HT1080 (cell line): ENCODE results near the gene DENND1A. TPM values are rescaled to one million over a fixed set of nuclear protein-coding genes. Genes with fewer than 3 reads are reported as not detected.
A peak's percentile ranks its signal among the peaks of the same experiment; 100 is the strongest.
"Not testable (repeated sequence)": the region's sequence is repeated elsewhere in the genome, so short reads cannot be mapped to it uniquely, and the experiment has no call there.

Experiments
- DNase-seq: peaks from one replicate; pipeline ENCODE4 v3.0.0-alpha.2; 2015; ENCODE audit warnings: low read depth
- total RNA-seq: library from RNA; depleted of rRNA; stranded (reverse); fragments of >200 nt; shearing (Covaris generic); gene quantifications from 2 replicates; pipeline ENCODE4 v1.2.3, GENCODE V29; 2014

Gene DENND1A
- total RNA-seq, 1 experiment from 2014 or later, result 33.6 TPM

DNA sequence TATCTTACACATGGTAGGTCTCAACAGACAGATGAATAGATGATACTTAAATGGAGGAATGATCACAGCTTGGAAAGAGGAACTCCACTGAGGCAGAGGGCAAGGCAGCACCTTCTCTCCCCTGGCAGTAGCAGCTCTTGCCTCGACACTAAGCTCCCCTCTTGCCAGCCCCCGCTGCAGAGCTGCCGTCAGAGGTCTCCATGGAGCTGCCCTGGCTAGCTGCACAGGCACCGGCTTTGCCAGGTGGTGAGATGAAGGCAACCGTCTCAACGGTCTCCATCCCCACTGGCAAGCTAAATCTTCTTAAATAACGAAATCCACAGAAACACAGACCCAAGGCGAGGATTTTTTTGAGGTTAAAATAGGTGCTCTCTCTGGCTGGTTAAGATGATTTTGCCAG lies 492.7 kb downstream of the DENND1A start:
- no peak for DNase-seq

DNA sequence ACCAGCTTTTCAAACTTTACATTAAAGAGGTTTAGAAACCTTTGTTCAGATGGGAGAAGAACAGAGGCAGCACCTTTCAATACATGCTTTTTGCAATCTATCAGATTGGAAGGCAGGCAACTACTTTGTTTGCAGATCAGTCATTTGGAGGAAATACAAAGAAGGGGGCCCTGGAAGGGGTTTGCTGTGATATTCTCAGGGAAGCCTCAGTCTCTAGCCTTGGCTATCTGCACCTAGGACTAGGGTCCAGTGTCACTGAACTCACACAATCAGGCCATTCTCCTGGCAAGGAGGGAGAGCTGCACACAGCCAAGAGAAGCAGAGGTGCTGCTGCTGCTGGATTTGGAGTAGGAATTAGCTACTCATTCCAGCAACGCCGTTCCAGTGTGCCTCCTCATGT lies 494.5 kb downstream of the DENND1A start:
- no peak for DNase-seq

DNA sequence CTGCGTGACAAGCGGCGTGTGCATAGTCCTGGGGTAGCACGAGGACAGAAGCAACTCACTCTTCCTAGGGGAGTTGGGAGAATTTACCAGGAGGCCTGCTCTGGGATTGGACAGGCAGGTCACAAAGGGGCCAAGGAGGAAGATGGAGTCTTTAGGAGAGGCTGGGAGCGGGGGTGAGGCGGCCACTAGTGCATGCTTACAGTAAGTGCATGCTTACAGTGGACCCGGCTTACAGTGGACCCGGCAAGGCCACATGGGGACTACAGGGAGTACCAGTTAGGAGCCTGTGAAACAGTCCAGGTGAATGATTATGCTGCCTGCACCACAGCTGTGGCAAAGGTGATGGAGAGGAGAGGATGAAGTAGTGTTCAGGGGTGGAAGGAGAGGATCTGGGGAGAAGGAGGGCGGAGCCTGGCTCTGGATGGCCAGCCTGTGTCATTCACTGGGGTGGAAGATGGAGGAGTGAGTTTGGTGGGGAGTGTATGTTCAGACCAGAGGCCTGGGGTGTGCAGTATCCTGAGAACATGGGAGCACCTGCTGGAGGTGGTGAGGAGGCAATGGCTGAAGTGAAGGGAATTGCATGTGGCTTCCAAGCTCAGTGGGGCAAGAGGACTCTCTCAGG lies 495.2 kb downstream of the DENND1A start:
- DNase-seq, result peak; percentile 20

DNA sequence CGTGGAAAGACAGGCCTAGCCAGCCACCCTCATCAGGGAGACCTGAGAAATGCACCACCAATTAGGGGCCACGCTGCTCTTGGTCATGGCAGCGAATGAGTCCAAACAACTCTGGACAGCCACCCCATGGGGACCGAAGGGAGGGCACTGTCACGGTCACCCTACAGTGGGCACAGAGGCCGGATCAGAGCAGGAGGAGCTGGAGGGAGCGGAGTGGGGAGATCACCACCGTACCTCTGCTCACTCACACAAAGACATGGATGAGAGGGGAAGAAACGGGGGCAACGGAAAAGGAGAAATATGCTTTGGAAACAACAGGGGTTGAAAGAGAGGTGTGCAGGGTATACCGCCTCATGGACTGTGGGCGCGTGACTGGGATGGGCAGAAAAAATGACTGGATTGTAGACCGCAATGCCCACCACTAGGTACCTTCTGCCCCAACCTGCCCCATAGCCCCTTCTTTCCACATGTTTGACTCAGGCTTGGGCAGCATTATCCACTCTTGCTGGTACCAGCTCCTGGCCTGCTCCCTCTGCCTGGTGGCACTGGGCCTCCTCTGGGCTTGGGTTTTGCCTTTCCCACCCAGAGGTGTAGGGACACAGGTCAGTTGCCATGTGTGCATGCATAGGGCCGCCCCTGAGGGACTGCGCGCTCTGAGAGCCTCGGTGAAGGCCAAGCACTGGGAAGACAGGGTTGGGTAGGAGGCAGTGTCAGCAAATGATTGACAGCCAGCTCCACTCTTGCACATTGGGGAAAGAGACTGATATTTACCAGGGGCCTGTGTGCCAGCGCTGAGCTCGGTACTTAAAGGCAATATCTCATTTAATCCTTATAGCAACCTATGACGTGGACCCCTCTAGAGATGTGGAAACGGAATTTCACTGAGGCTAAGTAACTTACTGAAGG lies 497.3 kb downstream of the DENND1A start:
- no peak for DNase-seq

DNA sequence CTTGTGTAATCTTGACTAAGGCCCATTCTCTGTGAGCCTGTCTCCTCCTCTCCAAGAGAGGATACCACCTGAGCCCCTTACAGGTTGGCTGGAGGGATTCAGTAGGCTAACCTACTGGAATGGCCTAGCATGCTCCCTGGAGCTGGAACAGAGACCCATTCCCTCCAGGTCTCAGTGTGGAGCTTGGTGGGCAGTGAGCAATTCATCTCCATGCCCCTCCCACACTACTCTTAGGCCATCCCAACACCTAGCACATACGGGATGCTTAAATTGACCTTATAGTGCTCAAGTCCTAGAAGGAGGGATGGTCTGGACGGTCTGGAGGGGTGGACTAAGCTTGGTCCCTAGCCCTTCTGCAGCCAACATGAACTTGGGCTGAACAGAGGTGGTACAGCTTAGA lies 498.3 kb downstream of the DENND1A start:
- DNase-seq, result no peak

DNA sequence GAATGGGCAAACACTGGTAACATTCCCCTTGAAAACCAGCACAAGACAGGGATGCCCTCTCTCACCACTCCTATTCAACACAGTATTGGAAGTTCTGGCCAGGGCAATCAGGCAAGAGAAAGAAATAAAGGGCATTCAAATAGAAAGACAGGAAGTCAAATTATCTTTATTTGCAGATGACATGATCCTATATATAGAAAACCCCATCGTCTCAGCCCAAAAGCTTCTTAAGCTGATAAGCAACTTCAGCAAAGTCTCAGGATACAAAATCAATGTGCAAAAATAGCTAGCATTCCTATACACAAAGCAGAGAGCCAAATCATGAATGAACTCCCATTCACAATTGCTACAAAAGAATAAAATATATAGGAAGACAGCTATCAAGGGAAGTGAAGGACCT lies 501.5 kb downstream of the DENND1A start:
- not testable (repeated sequence) for DNase-seq

DNA sequence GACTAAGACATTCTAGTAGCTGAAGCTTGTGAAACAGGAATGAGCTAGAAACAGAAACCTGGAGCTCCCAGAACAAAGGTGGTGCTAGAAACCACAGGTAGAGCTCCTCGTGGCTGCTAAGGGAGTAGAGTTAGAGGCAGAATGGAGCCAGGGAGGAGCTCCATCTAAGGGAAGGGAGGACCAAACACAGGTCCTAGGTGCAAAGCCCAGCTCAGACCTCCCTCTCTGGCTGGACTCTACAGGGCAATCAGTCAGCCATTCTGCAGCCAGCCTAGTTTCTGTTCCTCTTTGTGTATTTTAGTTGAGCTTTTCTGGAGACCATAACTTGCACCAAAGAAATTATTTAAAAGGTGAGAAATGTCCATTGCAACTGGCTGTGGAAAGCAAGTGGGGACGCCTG lies 503.5 kb downstream of the DENND1A start:
- no peak for DNase-seq

DNA sequence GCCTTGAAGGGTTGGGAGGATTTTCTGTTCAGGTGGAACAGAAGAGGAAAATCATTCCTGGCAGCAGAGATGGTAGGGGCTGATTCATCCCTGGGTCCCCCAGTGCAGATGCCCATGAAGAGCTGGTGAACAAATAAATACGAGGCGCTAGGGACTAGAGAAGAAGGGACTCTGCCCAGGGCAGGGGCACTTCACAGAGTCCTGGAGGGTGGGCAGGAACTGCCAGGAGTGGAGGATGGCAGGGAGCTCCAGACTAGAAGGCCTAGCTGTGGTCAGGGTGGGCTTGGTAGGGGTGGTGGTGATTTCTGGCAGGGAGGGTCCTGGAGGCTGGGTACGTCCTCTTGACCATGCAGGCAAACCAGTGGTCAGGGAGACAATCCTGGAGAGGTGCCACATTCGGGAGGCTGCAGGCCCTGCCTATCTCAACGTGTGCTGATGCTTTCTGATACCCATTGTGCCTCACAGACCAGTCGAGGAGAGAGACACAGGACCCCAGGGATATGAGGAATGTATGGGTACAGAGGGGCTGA lies 504.0 kb downstream of the DENND1A start:
- DNase-seq, result no peak

DNA sequence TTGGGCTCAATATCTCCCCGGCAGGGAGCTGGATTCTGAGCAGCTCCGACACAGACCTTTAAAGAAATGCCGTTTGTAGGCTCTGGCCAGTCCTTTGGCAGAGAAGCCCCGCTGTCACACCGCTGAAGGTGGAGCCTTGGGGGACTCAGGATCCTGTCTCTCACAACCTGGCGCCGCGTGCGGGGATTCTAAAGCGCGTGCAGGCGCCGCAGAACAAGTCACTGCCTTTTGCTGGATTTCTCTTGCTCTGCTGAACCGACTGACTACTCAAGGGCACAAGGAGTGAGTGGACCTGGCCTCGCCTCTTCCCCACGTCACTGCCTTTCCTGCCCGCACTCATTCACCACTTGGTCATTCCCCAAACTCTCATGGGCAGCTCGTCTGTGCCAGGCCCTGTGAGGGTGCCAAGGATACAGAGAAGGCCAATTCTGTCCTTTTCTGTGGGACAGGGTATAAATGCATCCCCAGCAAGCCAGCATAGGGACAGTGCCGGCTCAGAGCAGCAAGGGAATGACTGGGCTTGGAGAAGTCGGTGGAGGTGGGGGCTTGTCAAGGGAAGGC lies 504.6 kb downstream of the DENND1A start:
- DNase-seq, result no peak

DNA sequence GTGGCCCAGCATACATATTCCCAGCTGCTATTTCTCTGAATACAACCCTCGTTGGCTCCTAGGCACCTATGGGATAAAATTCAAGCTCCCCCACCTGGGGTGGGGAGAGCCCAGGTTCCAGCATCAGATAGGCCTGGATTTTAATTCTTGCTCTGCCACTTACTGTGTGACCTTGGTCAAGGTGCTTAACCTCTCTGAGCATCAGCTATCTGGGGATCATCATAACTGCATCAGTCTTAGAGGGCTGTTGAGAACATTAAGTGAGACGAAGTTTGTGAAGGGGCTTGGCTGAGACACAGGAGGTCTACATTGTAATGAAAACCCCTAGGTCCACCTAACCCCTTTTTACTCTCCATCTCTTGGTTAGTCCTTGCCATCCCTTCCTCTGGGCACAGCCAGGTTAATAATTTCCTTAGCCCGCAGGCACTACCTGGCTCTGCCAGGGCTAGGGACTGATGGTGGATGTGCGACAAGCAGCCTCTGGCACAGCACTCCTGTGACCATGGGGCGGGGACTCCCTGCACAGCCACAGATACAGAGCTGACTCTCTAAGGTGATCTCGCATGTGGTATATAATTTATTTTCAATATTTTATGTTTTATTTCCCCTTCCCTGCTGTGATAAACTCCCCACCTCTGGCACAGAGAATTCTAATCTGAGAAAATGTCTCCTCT lies 505.2 kb downstream of the DENND1A start:
- no peak for DNase-seq

DNA sequence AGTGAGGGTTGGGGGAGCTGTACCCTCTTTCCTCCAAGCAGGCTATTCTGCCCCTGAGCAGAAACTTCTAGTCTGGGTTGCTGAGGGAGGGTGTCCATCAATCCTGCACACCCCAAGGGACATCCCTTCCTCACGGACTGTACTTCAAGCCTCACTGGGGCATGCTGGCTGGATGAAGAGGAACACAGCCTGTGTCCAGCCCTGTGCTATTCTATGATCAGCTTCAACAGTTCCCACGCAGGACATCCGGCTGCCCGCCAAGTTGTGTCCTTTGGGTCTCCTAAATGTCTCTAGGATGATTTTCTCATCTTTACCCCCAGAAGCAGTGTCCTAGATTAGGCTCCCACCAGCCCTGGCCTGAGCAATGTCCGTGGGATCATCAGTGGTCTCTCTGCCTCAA lies 505.8 kb downstream of the DENND1A start:
- DNase-seq, result no peak

DNA sequence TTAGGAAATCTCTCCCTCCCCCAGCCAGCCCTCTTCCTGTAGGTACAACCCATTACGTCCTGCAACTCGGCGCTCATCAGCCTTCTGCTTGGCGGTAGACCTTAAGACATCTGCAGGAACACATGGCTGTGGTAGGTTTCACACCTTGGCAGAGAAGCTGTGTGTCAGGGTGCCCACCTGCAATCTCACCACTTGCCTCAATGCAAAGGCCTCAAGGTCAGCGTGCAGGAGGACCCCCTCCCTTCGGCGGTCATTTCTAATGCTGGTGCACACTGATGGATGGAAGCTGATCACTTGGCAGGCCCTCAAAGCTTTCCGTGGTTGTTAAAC lies 506.6 kb downstream of the DENND1A start:
- DNase-seq, result no peak

DNA sequence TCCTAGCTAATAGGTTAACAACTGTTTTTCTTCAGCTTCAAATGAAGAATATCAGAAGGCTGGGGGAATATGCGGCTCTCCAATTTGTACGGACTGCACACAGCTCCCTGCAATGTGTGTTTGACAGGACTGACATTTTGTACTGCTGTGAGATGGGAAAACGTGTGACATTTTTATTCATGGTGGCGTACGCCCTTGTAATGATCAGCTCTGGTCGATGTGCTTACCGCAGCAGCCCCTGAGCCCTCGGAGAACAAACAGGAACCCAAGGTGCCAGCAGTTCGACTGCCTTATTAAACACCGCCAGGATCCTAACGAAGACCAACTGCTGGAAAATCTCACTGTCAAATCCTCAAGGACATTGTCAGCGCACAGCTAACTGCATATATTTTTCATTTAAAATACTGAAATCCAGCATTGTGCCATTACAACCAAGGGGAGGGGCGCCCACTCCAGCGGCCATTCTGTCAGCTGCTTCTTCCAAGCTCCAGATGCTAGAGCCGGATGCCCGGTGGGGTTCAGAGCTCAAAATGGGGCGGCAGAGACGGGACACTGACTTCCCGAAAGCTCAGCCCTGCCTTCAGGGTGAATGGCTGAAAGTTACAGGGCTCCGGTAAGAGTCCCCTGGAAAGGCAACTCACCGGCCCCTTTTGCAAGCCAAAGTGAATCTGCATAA lies 507.2 kb downstream of the DENND1A start:
- DNase-seq, result no peak

DNA sequence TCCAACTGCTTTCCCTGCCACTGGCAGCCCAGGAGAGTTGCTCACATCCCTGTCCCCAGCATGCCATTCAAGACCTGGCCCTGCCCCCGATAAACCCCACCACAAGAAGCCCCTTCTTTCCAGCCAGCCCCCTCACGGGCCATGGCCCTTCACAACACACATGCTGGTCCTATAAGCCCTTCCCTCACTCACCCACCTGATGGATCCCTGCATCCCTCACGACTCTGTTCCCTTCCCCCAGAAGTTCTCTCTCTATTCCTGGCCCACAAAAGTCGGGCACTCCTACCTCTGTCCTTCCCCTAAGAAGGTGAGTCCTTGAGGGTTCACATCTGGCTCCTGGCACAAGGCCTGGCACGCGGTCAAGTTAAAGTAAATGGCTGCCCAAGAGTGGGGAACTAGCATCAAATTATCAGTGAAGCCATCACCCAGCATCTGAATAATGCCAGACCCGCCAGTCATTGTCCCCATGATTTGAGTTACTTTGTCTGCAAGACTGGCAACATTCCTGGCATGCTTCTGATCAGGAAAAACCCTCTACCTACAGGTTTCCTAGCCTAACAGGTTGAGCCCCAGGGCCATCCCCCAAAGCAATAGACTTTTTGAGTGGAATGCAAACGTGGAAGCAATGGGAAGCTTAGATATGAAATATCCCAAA lies 508.0 kb downstream of the DENND1A start:
- no peak for DNase-seq

DNA sequence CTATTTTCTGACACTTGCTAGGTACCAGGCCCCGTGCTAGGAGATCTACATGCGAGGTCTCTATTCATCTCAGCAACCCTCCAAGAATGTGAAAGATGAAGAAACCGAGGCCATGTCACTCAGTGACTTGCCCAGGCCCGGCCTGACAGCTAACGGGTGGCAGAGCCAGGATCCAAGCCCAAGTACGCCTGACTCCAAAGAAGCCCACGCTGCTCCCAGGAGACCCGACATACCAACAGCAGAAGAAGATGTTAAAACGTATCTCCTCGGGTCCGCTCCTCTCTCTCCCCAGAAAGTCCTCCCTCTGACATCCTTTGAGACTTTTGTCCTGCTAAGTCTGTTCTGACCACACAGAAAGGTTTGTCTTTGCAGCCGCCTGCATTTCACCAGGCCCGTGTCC lies 508.7 kb downstream of the DENND1A start:
- no peak for DNase-seq

DNA sequence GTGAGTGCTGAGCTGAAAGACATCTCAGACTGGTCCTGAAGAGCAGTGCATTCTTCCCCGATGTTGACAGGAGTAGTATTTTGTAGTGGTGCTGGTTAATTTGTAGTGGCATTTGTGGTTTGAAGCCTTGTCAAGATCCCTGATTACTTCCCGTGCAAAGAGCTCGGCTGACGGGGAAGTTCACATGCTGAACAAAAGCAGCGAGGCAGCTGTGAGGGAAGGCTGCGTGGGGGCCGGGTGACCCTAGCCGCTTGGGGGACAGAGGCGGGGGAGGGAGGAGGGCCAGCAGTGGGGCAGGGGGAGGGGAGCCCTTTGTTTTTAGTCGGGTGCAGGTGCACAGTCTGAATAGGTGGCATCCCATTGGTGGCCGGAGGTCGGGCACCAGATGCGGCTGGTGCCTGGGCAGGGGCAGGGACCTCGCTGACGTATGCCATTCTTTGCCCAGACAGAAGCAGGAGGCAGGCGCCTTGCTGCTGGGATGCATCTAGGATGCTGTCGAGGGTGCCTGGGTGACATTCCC lies 509.3 kb downstream of the DENND1A start:
- no peak for DNase-seq

DNA sequence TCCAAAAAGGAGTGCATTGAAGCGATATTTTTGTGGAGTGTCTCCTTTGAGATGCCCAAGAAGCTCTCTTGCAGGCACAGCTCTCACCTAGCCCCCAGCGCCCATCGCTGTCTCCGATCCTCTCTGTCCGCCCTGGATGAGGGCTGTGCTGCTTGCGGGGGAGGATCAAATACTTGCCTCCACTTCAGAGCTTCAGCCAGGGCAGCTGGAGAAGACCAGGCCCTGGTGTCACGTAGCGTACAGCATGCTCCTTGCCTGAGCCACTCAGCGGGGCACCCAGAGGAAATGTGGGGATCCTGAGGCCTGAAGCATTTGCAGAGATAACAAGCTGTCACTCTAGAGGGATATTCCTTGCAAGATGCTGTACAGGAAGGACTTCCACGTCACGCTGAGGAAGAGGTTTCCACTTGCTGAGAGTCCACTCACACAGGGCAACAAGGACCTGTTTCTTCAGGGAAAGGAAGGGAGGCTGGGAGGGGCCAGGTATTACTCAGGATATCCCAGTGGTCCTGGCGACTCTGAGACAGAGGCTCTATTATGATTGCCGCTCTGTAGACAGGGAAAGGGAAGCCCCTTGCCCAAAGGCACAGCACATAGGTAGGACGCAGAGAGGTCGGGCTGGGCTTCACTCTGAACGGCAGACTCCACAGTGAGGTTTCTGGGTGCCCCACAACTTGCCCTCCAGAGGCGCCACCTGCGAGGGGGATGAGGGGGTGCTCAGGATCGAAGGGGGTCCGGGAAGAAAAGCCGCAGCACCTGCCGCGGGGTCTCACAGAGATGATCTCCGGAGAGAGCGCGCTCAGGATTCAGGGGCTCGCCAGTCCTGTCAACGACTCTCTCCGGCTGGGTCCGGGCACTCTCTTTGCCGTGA lies 510.0 kb downstream of the DENND1A start:
- no peak for DNase-seq

DNA sequence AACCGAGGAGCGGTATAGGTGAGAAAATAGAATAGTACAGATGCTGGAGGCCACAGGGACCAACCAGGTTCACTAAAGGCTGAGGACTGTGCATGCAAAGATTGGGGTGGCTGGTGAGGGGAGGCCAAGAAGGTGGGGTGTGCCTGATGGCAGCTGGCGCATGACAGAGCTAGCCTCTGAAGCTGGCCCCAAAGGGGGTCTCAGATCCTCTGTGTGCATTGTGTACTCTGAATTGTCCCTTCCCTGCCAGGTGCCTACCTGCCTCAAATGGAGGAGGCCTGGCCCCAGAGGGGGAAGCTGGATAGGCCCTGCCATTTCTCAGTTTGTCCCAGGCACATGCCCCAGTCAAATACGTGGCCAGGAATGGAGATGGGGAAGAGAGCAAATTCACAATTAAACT lies 510.8 kb downstream of the DENND1A start:
- no peak for DNase-seq

DNA sequence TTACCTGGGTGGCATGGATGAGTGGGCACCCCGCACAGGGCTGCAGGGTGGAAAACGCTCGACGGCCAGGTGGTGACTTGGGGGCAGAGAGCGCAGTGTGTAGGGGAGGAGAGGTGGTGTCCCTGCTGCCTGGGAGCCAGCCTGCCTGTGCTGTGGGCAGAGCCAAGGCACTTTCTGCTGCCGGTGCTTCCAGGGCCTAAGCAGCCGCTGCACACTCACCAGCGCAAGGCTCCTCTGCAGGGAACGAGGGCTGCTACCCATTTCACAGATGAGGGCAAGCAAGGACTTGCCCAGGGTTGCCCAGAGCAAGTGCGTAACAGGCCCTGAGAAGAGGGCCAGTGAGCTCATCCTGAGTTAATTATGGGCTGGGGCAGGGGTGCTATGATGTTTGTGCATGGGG lies 511.4 kb downstream of the DENND1A start:
- DNase-seq, result no peak

DNA sequence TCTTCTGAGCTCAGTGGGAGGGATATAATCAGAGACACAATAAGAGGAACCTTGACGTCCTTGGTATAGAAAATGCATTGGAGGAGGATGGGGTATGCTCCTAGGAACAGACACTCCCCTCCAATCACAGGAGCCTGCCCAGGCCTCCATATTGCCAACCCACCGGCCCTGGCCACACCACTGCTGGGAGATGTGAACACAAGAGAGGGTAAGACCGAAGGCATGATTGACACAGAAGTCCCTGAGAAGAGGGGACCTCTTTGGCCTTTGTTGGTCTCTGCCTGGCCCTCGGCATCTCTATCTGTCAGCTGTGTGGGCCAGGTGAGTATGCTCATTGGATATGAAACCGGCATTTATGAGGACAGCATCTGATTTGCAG lies 511.9 kb downstream of the DENND1A start:
- DNase-seq, result no peak
